OCI-LY1 (cell line): Measurements from ENCODE around the gene LDLRAD4.

ENCODE experiments used
- H2AFZ ChIP-seq: fragments of 200-600 bp; sonication (generic), shearing (Covaris generic); 2 replicates; pipeline ENCODE4 v1.6.0; 2014; ENCODE audit warnings: antibody characterized with exemption, mild to moderate bottlenecking, low read length
- H3F3A ChIP-seq: fragments of 200-600 bp; sonication (generic), shearing (Covaris generic); 2 replicates; pipeline ENCODE4 v1.6.0; 2014; ENCODE audit warnings: mild to moderate bottlenecking, antibody characterized with exemption, low read length, moderate library complexity; ENCODE audit not compliant: insufficient read depth
- H3K27ac ChIP-seq: fragments of 200-600 bp; sonication (generic); 2 replicates; pipeline ENCODE4 v1.5.1; 2014; ENCODE audit warnings: low read length, mixed run types, mild to moderate bottlenecking, low read depth; ENCODE audit not compliant: poor library complexity, severe bottlenecking
- H3K27me3 ChIP-seq: fragments of 200-600 bp; sonication (generic); 2 replicates; pipeline ENCODE4 v1.6.0; 2014; ENCODE audit warnings: antibody characterized with exemption, mild to moderate bottlenecking, low read length, moderate library complexity; ENCODE audit not compliant: insufficient read depth
- H3K36me3 ChIP-seq: fragments of 200-600 bp; sonication (generic); 2 replicates; pipeline ENCODE4 v1.6.1; 2014; ENCODE audit warnings: mild to moderate bottlenecking, antibody characterized with exemption, low read length, moderate library complexity, mixed read lengths; ENCODE audit not compliant: insufficient read depth
- H3K4me1 ChIP-seq: fragments of 200-600 bp; sonication (generic); 2 replicates; pipeline ENCODE4 v1.5.1; 2014; ENCODE audit warnings: mild to moderate bottlenecking, low read length, moderate library complexity; ENCODE audit not compliant: insufficient read depth, severe bottlenecking
- H3K4me2 ChIP-seq: fragments of 200-600 bp; sonication (generic), shearing (Covaris generic); 2 replicates; pipeline ENCODE4 v1.6.1; 2014; ENCODE audit warnings: low read length
- H3K4me3 ChIP-seq: fragments of 200-600 bp; sonication (generic); 2 replicates; pipeline ENCODE4 v1.5.1; 2014; ENCODE audit warnings: low read length, low read depth, mild to moderate bottlenecking, mixed read lengths; ENCODE audit not compliant: poor library complexity, severe bottlenecking
- H3K79me2 ChIP-seq: fragments of 200-600 bp; shearing (Covaris generic); 2 replicates; pipeline ENCODE4 v1.6.1; 2016; ENCODE audit warnings: mixed run types, low read length, mixed read lengths; ENCODE audit not compliant: insufficient read depth
- H3K9ac ChIP-seq: fragments of 200-600 bp; sonication (generic), shearing (Covaris generic); 2 replicates; pipeline ENCODE4 v1.6.1; 2014; ENCODE audit warnings: mild to moderate bottlenecking, low read length, mixed read lengths
- H3K9me2 ChIP-seq: fragments of 200-600 bp; sonication (generic), shearing (Covaris generic); 2 replicates; pipeline ENCODE4 v1.6.1; 2014; ENCODE audit warnings: low read depth, mild to moderate bottlenecking, low read length, mixed read lengths
- H3K9me3 ChIP-seq: fragments of 200-600 bp; shearing (Covaris generic); 2 replicates; pipeline ENCODE4 v1.6.1; 2014; ENCODE audit warnings: low read length, mixed read lengths
- H4K20me1 ChIP-seq: fragments of 200-600 bp; sonication (generic), shearing (Covaris generic); 2 replicates; pipeline ENCODE4 v1.6.0; 2016; ENCODE audit warnings: mild to moderate bottlenecking, low read length; ENCODE audit not compliant: insufficient read depth
- EZH2 ChIP-seq: fragments of 200-600 bp; sonication (generic), shearing (Covaris generic); IDR thresholded peaks from 2 replicates; pipeline ENCODE4 v1.8.0; 2017; ENCODE audit warnings: borderline replicate concordance, mixed run types, mild to moderate bottlenecking, antibody characterized with exemption, low read length, moderate library complexity, mixed read lengths
- TF ChIP-seq, protein P1 (sequence below): fragments of 200-600 bp; sonication (generic), shearing (Covaris generic); IDR thresholded peaks from 2 replicates; pipeline ENCODE4 v1.5.1; 2017; ENCODE audit warnings: mild to moderate bottlenecking, antibody characterized with exemption, low read length, moderate library complexity, mixed read lengths

The LDLRAD4 gene

DNA sequence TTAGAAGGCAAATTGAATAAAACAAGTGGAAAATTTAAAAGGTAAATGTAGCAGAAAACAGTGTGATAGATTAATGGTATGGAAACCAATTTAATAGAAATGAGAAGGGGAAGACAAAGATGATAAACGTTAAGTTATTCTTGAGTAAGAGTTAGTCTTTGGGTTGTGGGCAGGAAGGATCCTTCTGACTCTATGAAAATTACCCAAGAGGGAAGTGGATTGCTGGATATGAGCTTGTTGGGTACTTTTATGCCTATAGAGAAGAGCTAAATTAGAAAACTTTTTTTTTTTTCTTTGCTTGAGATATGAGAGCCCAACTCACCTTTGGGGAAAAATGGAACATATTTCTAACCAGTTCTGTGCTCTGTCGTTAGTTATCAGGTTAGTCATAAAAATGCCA, 144.0 kb downstream of the LDLRAD4 start:
- Histone ChIP-seq H3K27ac (no peak overlapping the region), H3K9me3 (no peaks in the 10 kb centered on the region), H3K27me3 (peaks cover 10% of the 10 kb centered on the region; the same call in 1 of the 2 replicates), H3K79me2 (no peaks in the 10 kb centered on the region), H3K4me1 (peaks cover 11% of the 10 kb centered on the region), H2AFZ (no peak overlapping the region), H3K36me3 (no peaks in the 10 kb centered on the region), H3F3A (no peaks in the 10 kb centered on the region), H4K20me1 (no peaks in the 10 kb centered on the region), H3K4me2 (no peak overlapping the region), H3K4me3 (no peak overlapping the region), H3K9me2 (no peaks in the 10 kb centered on the region), H3K9ac (no peak overlapping the region)
- TF ChIP-seq EZH2: no peak
- TF ChIP-seq, protein P1, sequence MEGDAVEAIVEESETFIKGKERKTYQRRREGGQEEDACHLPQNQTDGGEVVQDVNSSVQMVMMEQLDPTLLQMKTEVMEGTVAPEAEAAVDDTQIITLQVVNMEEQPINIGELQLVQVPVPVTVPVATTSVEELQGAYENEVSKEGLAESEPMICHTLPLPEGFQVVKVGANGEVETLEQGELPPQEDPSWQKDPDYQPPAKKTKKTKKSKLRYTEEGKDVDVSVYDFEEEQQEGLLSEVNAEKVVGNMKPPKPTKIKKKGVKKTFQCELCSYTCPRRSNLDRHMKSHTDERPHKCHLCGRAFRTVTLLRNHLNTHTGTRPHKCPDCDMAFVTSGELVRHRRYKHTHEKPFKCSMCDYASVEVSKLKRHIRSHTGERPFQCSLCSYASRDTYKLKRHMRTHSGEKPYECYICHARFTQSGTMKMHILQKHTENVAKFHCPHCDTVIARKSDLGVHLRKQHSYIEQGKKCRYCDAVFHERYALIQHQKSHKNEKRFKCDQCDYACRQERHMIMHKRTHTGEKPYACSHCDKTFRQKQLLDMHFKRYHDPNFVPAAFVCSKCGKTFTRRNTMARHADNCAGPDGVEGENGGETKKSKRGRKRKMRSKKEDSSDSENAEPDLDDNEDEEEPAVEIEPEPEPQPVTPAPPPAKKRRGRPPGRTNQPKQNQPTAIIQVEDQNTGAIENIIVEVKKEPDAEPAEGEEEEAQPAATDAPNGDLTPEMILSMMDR: no peak

DNA sequence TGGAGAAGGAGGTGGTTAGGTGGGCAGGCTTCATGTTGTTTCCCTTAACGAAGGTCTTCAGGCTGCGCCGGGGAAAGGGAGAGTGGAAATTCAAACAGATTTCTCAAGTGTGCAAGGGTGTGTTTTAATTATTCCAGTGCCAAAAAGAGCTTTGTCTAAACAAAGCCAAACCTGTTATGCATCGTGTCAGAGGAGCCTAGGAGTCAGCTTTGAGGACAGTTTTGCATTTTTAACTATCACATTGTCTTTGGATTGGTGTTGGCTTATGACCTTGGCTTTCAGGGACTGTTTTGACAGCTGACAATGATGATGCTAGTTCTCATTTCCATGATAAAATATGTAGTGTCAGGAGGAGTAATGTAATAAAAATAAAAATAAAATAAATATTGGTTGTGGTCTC, 144.8 kb downstream of the LDLRAD4 start:
- no peaks in the 10 kb centered on the region for H3F3A ChIP-seq
- no peak overlapping the region for H3K27ac ChIP-seq
- H3K4me2 ChIP-seq: no peak overlapping the region
- peaks cover 11% of the 10 kb centered on the region for H3K4me1 ChIP-seq
- TF ChIP-seq, protein P1: no peak
- no peak for TF ChIP-seq EZH2
- H2AFZ ChIP-seq: no peak overlapping the region
- H3K36me3 ChIP-seq: no peaks in the 10 kb centered on the region
- H3K27me3 ChIP-seq: peaks cover 10% of the 10 kb centered on the region; the same call in 1 of the 2 replicates
- H3K9me3 ChIP-seq: no peaks in the 10 kb centered on the region
- H3K9me2 ChIP-seq: no peaks in the 10 kb centered on the region
- no peak overlapping the region for H3K4me3 ChIP-seq
- H3K9ac ChIP-seq: no peak overlapping the region
- no peaks in the 10 kb centered on the region for H3K79me2 ChIP-seq
- H4K20me1 ChIP-seq: no peaks in the 10 kb centered on the region

- Histone ChIP-seq H3K36me3 (no peaks in the 10 kb centered on the region), H3K27ac (no peak overlapping the region), H4K20me1 (no peaks in the 10 kb centered on the region), H3K9ac (no peak overlapping the region), H3K4me3 (no peak overlapping the region), H2AFZ (no peak overlapping the region), H3K27me3 (peaks cover 10% of the 10 kb centered on the region; the same call in 1 of the 2 replicates), H3F3A (no peaks in the 10 kb centered on the region), H3K79me2 (no peaks in the 10 kb centered on the region), H3K4me1 (peaks cover 4% of the 10 kb centered on the region), H3K4me2 (no peak overlapping the region), H3K9me2 (no peaks in the 10 kb centered on the region), H3K9me3 (no peaks in the 10 kb centered on the region)
- TF ChIP-seq, protein P1: no peak
- TF ChIP-seq EZH2: no peak
Measured at GRCh38 chr18:13364721-13365205, 146.2 kb downstream of the LDLRAD4 start.
